Chondrocyte (in vitro differentiated cells): ENCODE data around the gene CFAP77. TPM values are rescaled to one million over a fixed set of nuclear protein-coding genes. Genes with fewer than 3 reads are reported as not detected.

ENCODE experiments used
- DNase-seq: peaks from one replicate; pipeline ENCODE4 v3.0.0; 2021; ENCODE audit warnings: mixed read lengths, low spot score
- H3K27ac Mint-ChIP-seq: one replicate; pipeline ENCODE4 v1.8.0; 2021; ENCODE audit warnings: mild to moderate bottlenecking, moderate library complexity, mixed read lengths; ENCODE audit not compliant: unreplicated experiment
- H3K27me3 Mint-ChIP-seq: 2 replicates; pipeline ENCODE4 v1.8.0; 2021; ENCODE audit warnings: low read depth, mixed read lengths
- H3K36me3 Mint-ChIP-seq: 2 replicates; pipeline ENCODE4 v1.8.0; 2021; ENCODE audit warnings: low read depth, mixed read lengths
- H3K4me1 Mint-ChIP-seq: 2 replicates; pipeline ENCODE4 v1.8.0; 2021; ENCODE audit warnings: low read depth, mild to moderate bottlenecking, mixed read lengths
- H3K4me3 Mint-ChIP-seq: one replicate; pipeline ENCODE4 v1.8.0; 2021; ENCODE audit warnings: mild to moderate bottlenecking, moderate library complexity, mixed read lengths; ENCODE audit not compliant: unreplicated experiment
- H3K9me3 Mint-ChIP-seq: 2 replicates; pipeline ENCODE4 v1.8.0; 2021; ENCODE audit warnings: low read depth, mixed read lengths
- total RNA-seq: library from RNA; stranded (reverse); gene quantifications from 3 replicates; pipeline ENCODE4 v1.2.1, GENCODE V29; 2021
- TF ChIP-seq, protein P1 (sequence below): fragments of 200-600 bp; sonication (generic); IDR thresholded peaks from 2 replicates; pipeline ENCODE4 v1.5.0; 2021; ENCODE audit warnings: antibody characterized with exemption, mild to moderate bottlenecking, moderate library complexity

CFAP77 gene
- total RNA-seq, 1 donor from 2014 or later, result 0.47 TPM

DNA sequence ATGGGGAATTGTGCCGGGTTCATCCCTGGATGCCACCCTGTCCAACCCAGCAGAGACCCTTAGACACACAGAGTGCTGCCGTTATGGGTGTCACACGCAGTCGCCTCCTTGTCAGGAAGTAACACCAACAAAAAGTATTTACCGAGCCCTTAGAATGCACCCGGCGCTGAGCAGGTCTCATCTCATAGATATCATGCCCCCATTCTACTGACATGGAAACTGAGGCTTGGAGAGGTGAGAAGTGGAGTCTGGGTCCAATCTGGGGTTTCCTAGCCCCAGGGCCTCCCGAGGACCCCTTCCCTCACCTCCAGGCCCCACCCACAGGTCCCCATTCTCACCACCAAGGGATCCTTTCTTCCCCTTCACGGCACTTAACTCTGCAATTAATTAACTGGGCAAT, 135.6 kb downstream of the CFAP77 start:
- Mint-ChIP-seq H3K9me3 (no peaks in the 10 kb centered on the region), H3K27me3 (no peaks in the 10 kb centered on the region), H3K36me3 (no peaks in the 10 kb centered on the region), H3K4me1 (peaks cover 26% of the 10 kb centered on the region), H3K27ac (no peak overlapping the region), H3K4me3 (no peak overlapping the region)
- TF ChIP-seq, protein P1, sequence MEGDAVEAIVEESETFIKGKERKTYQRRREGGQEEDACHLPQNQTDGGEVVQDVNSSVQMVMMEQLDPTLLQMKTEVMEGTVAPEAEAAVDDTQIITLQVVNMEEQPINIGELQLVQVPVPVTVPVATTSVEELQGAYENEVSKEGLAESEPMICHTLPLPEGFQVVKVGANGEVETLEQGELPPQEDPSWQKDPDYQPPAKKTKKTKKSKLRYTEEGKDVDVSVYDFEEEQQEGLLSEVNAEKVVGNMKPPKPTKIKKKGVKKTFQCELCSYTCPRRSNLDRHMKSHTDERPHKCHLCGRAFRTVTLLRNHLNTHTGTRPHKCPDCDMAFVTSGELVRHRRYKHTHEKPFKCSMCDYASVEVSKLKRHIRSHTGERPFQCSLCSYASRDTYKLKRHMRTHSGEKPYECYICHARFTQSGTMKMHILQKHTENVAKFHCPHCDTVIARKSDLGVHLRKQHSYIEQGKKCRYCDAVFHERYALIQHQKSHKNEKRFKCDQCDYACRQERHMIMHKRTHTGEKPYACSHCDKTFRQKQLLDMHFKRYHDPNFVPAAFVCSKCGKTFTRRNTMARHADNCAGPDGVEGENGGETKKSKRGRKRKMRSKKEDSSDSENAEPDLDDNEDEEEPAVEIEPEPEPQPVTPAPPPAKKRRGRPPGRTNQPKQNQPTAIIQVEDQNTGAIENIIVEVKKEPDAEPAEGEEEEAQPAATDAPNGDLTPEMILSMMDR, result no peak
- DNase-seq, result peak; percentile 46

DNA sequence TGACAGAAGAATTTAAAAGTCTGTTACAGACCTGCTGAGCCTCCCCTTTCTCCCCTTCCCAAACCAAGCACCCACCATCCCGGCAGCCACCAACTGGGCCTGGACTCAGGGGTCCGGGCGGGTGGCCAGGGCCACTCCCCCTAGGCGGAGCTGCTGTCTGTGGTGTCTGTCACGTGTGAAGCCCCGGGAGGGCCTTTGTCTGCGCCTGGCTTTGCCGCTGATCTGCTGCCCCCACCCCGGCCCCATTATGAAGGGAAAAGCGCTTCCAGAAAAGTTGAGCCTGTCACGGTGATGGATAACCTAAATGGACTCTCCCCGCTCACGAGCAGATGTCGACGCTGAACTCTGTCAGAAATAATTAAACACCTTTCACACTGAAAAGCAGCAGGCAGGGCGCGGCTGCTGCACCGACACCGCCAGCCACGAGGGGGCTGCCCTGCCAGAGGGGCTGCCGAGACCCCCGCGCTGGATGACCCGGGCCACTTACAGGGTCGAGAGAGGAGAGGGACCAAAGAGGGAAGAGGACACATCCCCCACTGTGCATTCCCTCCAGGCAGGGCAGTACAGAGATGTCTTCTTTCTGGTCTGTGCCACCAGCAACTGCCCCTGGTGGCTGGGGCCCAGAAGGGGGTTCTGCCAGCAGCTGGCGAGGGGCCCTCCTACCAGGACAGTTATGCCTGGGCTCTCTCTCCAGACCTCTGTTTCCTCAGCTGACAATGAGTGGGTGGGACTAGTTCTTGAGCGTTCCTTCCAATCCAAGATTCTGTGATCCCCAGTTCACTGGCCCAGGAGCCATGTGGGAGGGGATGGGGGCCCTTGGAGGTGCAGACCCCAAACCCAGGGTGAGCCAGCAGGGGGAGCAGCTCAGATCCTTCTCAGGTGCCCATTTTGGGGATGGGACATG, 136.4 kb downstream of the CFAP77 start:
- H3K27me3 Mint-ChIP-seq, result no peaks in the 10 kb centered on the region
- peaks cover 26% of the 10 kb centered on the region for H3K4me1 Mint-ChIP-seq
- no peaks in the 10 kb centered on the region for H3K9me3 Mint-ChIP-seq
- no peak overlapping the region for H3K27ac Mint-ChIP-seq
- H3K4me3 Mint-ChIP-seq, result peak overlapping the region; percentile 64
- peak; percentile 67 for DNase-seq
- H3K36me3 Mint-ChIP-seq, result no peaks in the 10 kb centered on the region
- TF ChIP-seq, protein P1, result peak; percentile 77

DNA sequence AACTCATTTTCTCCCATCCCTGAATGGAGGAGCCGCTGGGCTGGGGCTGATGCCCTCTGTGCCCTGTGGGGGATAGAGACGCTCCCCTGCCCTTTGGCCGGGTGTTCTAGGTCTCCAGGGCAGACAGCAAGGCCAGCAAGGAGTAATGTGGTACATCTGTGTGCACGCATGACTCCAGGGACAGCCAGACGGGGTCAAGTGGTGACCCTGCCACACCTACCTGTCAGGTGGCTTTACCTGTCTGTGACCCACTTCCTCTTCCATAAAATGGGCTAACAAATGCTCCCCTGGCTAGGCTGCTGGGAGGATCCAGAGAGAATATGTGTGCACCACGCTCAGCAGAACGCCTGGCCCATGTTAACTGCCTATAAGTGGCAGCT, 137.0 kb downstream of the CFAP77 start:
- peak; percentile 64 for DNase-seq
- Mint-ChIP-seq H3K4me1 (peaks cover 26% of the 10 kb centered on the region), H3K27ac (no peak overlapping the region), H3K27me3 (no peaks in the 10 kb centered on the region), H3K4me3 (no peak overlapping the region), H3K36me3 (no peaks in the 10 kb centered on the region), H3K9me3 (no peaks in the 10 kb centered on the region)
- TF ChIP-seq, protein P1, result no peak

DNA sequence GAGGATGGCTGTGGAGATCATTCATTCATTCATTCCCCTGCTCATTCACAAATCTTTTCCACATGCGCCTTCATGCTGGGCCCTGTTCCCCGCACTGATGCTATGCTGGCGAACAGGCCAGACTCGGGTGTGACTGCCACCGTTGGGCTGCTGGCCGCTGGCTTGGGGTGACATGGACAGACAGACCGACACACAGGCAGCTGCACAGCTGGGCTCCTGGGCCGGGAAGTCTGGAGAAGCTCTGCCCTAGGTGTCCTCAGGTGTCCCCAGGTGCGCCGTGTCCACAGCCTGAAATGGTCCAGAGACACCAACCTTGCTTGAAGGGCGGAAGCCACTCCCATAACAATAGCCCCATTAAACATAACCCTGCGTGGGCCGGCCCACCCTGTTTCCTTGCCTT, 137.4 kb downstream of the CFAP77 start:
- H3K4me1 Mint-ChIP-seq, result peaks cover 26% of the 10 kb centered on the region
- DNase-seq, result peak; percentile 81
- H3K27ac Mint-ChIP-seq, result no peak overlapping the region
- TF ChIP-seq, protein P1, result no peak
- H3K4me3 Mint-ChIP-seq, result no peak overlapping the region
- H3K9me3 Mint-ChIP-seq, result no peaks in the 10 kb centered on the region
- no peaks in the 10 kb centered on the region for H3K36me3 Mint-ChIP-seq
- H3K27me3 Mint-ChIP-seq, result no peaks in the 10 kb centered on the region

DNA sequence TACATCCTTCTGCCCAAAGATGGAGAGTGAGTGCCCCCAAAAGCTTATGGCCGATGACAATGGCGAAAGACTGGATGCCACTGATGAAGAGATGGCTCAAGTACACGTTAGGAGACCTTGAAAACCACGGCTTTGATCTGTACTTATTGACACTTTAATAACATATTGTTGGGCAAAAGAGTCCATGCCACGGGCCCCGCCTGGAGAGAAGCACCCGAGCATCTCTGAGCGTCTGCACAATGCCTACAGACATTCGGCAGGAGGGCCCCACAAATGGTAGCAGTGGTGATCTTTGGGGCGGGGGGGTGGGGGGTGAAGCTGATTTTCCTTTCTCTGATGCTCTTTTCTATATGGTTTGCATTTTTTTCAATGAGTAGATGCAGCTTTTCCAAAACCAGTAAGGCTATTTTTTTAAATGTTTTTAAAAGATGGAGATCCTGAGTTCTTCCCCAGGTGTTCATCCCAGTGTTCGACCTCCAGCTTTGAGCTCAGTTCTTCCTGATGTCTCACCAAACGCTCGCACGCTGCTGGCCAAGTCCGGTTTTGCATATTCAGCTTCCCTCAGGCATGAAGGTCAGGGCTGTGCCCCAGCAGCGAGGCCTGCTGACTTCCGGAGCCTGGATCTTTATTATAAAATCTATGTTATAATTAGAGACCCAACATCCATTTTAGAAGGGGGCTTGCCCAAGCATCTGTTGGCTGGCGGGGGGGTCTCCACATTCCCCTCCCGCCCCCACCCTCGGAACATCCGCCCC, 138.1 kb downstream of the CFAP77 start:
- Mint-ChIP-seq H3K27me3 (no peaks in the 10 kb centered on the region), H3K9me3 (no peaks in the 10 kb centered on the region), H3K4me3 (no peak overlapping the region), H3K36me3 (no peaks in the 10 kb centered on the region), H3K4me1 (peaks cover 26% of the 10 kb centered on the region), H3K27ac (no peak overlapping the region)
- TF ChIP-seq, protein P1, result no peak
- peak; percentile 53 for DNase-seq
